ENCODE data around the gene CD82.

The CD82 gene

DNA sequence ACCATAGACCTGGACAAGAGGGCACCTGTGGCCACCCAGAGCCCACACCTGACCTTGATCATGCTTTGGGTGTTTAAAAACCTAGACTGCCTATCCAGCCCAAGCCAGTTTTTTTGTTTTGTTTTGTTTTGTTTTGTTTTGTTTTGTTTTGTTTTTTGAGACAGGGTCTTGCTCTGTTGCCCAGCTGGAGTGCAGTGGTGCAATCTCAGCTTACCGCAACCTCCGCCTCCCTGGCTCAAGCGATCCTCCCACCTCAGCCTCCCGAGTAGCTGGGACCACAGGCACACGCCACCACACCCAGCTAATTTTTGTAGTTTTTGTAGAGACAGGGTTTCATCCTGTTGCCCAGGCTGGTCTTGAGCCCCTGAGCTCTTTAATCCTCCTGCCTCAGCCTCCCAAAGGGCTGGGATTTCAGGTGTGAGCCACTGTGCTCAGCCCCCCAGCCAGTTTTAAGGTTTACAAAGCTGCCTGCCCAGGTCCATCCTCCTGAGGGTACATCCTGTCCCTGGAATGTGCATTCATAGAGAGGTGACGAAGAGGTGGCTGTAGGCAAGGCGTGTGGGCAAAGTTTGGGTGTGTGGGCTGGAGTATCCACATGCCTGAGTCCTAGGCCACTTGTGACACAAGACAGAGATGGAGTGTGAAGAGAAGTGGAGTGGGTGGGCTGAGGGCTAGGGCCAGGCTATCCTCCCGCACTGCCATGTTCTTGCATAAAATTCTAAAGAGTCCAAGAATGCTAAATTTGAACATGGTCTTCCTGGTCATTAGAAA is 3.3 kb upstream of the CD82 start:
- DNase-seq, result no peak

DNA sequence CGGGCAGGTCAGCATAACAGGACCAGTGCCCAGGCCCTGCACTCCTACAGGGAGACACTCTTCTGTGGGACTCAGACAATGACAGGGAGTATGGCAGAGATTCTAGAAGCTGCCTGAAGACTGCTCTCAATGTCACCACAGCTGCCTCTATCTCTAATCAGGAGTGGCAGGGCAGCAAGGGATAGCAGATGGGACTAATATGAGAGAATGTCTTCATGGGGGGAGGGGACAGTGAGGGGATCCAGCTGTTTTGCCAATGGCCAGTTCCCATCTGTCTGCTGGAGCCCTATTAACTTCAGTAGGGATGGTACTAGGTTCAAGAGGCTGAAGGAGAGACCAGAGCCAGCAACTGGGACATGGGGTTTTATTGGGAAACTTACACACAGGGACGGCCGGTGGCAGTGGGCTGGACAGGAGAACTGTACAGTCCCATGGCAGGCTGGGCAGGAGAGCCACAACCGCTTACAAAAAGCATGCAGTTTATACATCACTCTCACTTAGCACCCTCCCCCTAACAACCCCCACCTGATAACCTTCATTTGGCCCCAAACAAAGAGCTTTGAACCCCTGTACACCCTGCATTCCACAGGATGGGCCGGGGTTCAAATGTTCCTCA is 2.5 kb upstream of the CD82 start:
- DNase-seq, result no peak

DNA sequence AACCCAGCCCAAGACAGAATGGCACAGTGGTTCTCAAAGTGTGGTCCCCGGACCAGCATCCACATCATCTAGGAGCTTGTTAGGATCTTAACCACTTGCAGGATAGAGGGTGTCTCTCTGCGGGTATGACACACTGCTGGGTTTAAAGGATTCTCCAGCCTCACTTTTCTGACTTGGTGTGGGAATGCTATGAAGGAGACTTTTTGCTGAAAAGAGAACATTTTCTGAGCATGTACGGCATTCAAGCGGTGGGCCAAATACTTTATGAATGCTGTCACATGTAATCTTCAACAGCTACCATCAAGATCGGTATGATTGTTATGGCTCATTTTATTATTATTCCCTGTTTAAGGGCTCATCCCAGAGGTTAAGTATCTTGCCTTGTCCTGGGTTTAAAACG is 1.8 kb upstream of the CD82 start:
- DNase-seq, result no peak

DNA sequence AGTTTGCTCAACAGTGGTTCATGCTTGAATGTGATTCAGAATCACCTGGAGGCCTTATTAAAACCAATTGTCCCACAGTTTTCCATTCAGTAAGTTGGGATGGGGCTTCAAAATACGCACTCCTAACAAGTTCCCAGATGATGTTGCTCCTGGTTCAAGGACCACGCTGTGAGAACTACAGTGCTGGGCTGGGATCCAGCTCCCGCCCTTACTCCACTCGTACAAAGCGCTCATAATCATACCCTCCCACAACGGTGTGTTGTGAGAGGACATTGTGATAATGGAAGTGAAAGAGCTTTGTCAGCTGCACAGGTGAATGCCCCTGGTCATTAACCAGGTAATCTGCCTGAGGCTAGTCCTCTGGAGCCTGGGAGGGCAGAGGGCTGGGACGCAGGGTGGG is 1.3 kb upstream of the CD82 start:
- DNase-seq, result no peak

DNA sequence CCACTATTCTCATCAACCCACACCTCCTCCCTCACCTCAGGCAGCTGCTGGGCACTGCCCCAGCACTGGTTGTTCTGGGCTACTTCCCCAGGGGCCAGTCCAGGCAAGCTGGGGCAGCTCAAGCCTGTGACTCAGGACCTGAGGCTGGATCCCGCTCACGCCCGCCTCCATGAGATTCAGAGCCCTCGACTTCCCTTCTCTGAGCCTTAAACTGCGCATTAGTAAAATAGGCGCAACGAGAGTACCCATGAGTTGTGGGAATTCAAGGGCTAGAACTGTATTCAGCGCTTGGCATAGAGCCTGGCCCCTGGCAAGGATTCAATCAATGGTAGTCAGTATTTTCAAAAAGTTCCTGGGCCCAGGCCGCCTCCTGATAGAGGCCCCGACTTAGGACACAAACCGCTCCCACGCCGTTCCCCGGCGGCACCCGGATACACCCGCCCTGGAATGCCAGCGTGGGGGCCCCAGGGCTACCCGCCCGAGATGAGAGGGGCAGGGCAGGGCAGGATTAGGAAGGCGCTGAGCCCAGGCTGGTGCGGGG is 723 bp upstream of the CD82 start:
- peak; percentile 36 to 58 for DNase-seq

DNA sequence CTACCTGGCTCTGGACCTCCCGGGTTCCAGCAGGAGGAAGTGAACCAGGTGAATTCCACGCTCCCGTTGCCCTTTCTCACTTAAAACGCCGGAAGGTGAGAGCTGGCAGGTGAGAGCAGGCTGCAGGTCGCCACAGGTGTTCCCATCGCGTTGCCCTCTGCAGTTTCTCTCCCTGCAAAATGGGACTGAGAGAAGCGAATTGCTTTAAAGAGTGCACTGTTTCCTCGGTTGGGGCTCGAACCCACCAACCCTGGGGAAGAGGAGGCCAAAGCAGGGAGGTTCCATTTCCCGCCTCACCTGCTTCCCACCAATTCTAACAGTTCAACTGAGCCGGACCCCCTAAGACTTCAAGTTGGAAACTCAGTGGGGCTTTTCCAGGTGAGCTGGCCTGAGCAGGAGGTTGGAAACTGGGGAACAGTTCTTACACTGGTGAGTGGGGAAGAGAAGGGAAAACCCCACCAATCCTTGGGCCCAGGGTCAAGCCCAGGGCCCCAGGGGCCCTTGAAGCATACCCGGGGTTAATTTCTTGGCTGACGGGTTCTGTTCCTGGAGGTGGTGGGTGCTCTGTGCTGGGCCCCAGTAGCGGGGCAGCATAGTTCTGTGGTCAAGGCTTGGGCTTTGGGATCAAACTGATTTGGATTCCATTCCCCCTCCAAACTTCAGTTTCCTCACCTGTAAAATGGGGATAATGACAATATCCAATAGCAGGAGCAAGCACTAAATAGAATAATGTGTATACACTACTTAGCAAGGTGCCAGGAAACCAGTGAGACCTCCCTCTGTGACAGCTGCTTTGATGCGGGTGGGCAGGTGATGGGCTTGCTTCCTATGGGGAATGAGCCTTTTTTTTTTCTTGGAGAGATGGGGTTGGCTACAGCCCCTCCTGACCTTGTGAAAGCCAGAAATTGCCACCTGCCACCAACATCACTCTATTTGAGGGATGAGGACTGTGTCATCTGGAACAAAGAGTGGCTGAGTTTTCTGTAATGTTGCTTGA is 788 bp downstream of the CD82 start:
- no peak for DNase-seq

DNA sequence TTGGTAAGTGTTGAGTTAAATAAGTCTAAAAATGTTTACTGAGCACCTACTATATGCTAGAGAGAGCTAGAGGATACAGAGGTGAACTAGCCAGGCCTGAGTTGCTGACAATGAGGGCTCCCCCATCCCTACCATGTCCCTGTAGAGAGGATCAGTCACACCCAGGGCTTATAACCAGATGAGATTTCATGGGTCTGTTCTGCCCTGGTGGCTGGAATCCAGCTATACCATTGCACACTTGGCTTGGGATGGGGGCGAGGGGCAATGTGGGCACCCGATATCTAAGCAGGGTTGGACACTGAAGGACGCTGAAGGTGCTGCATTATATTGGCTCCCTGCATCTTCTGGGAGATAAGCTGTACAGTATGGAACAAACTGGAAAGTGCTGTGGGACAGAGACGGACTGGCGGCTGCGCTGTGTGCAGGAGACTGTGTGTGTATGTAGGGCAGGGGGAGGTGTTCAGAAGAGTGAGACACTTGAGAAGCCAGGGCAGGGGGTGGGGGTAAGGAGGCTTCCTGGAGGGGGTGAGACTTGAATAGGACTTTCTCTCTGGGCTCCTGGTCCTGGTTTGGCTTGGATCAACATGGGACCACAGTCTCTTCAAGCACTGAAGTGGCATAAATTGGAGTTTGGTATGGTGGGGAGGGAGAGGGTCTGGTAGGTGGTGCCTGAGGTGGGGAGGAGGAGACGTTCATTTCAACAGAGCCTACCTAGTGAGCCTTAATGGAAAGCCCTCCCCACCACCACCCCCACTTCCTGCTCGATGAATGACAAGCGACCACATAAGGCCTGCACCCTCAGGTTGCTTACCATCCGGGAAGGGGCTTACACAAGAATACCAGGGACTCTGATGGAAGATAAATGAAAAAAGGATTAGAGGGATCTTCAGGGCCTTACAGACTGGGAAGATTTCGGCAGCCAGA is 1.8 kb downstream of the CD82 start:
- no peak for DNase-seq

DNA sequence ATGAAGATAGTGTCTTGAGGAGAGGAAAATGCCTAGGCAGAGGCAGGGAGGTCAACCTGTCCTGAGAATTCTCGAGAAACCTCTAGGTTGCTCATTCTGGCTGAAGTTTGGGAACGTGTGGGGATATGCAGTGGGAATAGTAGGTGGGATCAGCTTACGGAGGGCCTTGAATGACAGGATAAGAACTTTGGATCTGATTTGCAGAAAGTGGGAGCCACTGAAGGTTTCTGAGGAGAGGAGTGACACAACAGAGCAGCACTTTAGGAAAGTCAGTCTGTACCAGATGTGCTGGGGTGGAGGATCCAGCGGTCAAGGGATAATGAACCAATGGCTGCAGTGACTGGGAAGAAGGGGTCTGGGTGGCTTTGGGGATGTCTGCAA is 2.4 kb downstream of the CD82 start:
- DNase-seq, result no peak

DNA sequence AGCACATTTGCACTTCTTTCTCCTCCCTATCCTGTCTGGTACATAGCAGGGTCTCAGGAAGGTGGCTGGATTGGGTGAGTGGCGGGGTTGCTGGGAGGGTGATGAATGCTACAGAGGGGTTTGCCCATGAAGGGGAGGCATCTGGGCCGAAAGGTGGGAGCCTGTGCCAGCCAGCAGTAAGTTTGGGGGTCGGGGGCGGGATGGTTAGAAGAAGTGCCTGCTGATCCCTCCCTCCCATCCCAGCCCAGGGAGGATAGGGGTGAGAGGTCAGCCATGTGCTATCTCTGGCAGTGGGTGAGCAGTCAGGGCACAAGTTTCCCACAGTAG is 2.8 kb downstream of the CD82 start:
- no peak for DNase-seq

DNA sequence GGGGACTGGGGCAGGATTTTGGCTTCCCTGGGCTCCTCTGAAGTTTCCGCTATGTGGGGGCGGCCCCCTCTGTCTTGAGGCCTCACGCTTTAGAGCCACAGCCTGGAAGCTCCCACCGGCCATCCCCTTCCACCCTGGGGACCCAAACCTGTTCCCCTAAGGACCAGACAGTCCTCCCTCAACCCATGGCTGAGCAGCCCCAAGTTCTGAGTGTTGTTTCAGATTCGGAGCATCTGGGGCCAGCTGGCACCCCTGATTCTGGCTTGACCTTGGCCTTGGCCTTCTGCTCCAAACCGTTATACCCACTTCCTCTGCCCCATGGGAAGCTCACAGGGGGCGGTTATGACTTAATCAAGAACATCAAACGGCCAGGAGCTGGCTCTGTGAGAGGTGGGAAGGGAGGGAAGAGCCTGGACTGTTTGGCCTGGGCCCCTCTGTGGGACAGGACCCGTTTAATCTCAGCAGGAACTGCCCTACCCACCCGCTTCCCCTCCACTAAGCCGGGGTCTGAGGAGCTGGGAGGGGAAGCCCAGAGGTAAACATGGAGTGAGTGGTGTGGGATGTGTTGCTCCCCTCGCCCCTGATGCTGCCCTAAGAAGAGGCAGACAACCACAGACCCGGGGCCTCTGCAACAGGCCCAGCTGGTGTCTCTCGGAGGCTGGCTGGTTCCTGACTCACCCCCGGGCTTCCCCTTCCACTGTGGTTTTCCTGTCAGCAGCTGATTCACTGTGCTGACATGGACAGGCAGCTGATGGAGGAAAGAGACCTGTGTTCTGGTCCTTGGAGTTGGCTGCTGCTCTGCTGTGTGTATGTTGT is 3.4 kb downstream of the CD82 start:
- DNase-seq, result no peak

DNA sequence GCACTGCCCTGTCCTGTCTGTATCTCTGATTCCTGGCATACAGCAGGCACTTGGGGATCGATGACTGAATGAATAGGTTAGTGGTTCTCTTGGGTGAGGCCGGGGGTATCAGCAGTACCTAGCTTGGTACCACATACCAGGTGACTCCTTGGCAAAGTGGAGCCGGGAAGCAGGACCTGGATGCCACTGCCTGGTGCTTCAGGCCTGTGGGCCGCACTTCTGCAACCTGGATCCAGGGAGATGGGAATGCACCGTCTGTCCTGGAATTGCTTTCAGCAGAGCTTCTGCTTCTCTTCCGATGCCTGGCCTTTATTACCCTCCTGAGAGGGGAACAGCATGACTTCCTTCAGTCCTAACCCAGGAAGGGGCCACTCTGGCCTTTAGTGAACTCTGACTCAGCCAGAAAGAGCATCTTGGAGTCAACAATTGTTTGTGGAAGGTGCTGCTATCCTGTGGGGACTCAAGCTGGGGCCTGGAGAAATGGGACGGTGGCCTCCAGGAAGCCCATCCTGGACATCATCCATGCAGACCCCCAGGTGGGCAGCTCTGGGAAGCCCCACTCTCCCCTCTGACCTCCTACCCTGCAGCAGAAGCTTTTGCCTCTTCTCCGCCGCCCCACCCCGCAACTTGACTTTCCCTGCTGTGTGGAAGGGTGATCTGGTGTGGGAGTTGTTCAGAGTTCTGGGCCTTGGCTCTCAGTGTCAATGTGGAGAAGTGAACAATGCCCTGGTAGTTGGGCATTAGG is 5.1 kb downstream of the CD82 start:
- no peak for DNase-seq

DNA sequence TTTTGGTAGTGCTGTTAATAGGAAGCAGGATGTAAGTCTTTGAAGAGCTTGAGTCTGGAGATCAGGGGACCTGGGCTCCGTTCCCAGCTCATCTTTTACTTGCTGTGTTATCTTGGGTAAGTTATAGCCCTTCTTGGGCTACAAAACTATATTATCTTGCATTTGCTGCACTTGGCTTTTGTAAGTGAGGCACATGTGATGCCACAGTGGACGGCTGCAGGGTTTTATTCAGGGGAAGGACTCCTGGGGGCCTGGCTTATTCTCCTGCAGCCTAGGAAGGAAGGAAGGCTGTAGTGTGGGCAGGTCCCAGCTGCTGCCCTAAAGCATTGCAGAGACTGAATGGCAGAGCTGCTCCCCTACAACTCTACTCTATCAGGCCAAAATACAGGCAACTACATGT is 6.4 kb downstream of the CD82 start:
- no peak for DNase-seq

DNA sequence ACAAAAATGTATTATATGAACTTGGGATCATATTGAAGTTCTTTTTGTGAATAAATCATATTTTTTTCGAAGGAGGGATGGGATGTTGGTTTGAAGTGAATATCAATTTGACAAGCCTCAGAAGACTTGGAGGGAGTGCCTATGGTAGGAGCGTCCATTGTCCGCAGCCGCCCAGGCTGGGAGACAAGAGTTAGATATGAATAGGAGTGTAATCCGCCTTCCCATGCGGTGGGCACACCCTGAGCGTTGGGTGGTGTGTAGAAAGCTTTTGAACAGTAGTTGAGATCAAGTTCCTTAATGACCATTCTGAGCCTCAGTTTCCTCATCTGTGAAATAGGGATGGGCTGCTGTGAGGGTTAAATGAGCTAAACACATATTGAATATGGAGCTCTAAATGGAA is 7.0 kb downstream of the CD82 start:
- no peak for DNase-seq

DNA sequence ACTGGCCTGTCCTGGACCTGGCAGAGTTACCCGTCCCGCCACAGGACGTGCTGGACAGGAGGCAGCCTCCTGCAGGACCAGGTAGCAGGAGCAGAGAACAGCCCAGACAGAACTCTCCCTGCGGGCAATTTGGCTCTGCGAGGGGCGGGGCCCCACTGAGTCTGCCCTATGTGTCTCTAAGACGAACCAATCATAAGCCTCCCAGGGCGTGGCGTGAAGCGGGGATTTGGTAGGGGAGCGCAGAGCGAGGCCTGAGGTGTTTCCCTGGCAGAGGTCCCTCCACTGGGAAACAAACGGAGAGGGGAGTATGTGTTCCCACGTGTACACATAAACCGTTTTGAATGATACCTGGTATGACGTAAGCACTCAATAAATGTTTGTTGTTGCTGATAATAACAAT is 7.4 kb downstream of the CD82 start:
- no peak for DNase-seq

DNA sequence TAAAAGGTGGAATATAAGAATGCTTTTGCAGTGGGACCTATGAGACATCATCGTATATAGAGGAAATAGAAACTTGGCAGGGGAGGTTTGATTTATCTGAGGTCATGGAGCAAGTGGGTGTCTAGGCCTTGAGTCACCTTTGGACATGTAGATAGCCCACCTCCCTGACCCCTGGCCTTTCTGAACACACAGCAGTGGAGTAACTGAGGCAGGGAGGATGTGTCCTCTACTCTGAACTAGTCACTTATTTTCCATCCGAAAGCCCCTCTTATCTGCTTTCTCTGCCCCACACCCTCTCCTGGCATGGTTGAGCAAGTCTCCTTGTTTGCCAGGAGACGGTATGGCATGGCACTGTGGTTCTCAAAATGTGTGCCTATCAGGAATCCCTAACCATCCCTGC is 7.9 kb downstream of the CD82 start:
- DNase-seq, result no peak

DNA sequence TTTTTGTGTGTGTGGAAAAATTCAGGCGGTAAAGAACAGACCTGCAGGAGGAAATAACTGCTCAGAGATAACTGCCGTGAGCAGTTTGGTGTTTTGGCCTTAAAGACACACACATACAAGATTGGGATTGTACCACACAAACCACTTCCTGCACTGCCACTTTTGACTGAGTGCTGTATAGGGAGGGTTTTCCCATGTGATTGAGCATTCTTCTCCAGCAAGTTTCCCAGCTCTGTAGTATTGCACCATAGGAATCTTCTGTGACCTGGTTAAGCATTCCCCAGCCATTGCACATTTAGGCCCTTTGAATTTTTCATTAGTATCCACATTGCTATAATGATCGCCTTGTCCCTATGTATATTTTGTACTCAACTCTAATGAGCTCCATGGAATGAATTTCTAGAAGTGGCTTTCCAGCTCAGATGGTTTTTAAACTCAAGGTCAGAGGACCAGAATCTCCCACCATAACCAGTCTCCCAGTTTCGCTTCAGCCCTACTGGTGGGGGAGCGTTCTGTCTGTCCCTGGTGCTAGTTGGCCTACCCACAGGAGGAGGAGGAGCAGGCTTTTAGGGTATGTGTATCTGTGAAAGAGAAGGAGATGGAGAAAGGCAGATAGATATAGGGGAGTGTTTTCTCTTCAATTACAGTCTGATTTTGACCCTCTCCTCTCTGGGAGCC is 9.3 kb downstream of the CD82 start:
- no peak for DNase-seq

DNA sequence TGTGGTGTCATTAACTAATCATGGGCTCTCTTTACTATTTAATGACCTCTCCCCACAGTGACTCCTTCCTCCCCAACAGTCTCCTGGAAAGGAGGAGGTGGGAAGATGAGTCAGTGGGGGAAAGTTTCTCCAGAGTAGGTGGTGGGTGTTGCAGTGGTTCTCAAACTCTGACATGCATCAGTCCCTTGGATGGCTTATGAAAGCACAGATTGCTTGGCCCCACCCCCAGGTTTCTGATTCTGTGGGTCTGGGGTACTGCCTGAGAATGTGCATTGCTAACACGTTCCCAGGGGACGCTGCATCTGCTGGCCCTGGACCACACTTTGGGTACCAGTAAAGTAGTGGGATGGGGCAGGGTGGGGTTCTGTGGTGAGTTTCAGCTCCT is 9.8 kb downstream of the CD82 start:
- DNase-seq, result no peak

DNA sequence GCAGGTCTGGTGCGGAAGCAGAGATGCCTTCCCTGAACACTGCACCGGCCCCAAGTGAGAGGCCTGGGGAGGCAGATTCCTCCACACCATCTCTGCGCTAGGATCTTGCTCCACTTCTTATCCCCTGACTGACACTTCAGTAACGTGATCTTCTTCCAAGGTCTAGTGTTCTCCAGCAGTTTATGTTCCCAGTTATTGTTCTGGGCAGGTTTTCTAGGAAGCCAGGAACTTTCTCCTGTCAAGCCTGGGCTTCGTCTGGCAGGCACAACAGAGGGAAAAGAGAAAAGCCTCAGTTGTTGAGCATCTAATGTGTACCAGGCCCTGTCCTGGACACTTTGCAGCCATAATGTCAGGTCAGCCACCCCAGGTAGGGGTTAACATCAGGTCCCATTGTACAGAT is 10.5 kb downstream of the CD82 start:
- no peak for DNase-seq

DNA sequence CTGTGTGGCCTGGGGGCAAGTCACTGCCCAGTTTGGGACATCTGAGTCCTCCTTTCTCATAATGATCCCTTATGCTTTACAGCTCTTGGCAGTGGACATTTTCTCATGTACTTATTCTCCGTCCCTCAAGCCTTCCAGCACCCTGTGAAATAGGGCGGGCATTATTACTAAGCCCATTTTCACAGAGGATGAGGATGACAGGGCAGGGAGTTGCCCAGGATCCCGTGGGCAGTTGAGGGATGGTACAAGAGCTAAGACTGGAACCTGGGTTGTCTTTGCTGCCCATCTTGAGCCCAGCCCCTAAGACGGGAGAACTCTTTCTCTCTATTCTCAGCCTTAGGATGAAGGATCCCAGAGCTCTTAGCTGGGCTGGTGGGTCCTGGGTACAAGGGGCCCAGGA is 11.2 kb downstream of the CD82 start:
- no peak for DNase-seq

DNA sequence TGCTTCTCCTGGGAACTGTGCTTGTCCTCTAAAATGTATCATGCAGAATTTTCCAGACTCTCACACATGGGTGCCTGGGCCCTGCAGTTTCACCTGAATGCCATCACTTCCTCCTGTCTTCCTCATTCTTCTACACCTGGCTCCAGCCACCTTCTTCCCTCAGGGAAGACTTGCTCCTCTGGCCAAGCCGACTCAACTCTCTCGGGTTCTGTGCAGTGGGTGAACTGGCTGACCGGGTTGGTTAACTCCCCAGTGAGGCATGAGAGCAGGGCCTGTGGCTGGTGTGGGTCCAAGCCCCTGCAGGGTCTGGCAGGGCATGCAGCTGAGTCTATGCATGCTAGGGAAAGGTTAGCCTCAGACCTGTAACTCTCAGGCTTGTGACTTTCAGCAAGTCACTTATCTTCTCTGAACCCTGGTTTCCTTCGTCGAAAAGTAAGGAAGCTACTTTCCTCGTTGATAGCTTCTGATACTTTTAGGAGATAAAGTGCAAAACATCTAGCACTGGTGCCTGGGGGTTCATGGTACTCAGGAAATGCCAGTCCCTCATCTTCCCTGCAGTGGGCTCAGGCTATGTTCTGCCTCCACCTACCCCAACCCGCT is 11.9 kb downstream of the CD82 start:
- no peak for DNase-seq
